ENCODE results near the gene NMT1.

NMT1 gene

GRCh38 chr17:45138911-45139532 lies 77.9 kb downstream of the NMT1 start:
- DNase-seq: no peak

DNA sequence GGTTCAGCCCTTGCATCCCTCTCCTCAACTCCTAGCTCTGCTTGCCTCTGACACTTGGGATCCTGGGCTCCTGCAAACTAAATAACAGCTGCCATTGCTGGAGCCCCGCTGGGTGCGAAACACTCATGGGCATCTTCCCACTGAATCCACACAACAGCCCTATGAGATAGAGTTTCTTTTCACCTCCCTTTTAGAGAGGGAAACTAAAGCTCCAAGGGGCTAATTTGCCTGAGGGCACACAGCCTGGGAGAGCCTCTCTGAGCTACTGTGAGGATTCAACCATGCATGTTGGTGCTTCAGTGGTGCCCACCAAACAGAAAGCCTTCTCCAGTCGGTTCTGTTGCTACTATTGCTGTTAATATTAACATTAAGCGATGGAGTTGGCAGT lies 78.4 kb downstream of the NMT1 start:
- no peak for DNase-seq

DNA sequence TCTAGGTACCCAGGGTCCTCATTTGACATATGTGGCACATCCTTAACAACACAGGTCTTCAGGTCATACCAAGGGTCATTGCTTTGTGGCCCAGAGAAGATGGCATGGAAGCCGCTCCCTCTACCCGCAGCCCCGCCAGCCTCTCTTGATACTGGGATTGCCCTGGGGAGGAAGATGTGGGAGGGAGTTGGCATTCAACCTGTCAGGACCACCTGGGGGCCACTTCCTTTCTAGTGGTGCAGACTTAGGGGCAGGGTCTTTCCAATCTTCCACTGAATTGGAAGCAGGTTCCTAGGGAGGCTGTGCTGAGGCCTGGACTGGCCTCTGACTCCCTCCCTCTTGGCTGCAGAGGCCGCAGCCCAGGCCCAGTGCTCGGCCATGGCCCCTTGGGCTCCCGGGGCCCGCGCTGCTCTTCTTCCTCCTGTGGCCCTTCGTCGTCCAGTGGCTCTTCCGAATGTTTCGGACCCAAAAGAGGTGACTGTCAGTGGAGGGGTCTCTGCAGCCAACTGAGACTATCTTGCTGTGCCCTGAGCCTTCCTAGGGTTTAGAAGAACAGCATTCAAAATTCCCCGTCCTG lies 82.1 kb downstream of the NMT1 start:
- DNase-seq: no peak

DNA sequence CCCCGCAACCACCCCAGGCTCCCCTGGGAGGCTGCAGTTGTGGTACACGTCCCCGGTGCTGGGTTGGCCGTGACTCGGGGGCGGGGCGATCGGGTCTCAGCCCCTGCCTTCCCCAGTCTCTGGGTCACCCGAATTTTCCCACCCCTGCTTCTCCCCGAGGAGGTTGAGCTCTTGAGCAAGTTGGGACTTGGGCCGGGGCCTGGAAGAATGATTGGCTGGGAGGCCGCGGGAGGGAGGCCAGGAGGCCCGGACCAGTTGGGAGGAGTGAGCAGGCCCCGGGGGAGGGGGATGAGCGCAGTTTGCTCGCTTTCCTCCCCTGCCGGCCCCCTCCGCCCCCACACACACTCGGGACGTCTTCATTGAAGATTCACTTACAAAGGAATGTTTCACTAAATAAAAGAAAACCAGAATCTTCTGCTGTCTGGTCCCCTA lies 82.7 kb downstream of the NMT1 start:
- peak; percentile 40 to 44 for DNase-seq

GRCh38 chr17:45144199-45145034 lies 83.3 kb downstream of the NMT1 start:
- DNase-seq: peak; percentile 33 to 53

GRCh38 chr17:45145035-45145389 lies 83.9 kb downstream of the NMT1 start:
- no peak for DNase-seq

DNA sequence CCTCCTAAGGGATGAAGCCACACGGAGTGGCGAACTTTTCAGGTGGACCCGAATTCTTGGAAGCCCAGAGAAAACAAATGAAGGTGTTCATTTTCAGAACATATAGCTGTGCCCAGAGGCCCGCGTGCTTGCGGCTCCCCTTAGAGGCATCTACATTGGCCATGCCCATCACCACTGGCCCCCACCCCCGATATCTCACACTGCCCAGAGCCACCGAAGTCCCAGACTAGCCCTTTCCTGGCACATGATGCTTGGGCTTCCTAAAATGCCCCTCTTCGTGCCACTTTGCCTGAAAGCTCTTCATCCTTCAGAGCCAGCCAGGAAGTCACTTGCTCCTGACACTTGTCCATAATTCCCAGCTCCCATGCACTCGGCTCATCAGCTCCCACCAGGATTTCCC lies 85.0 kb downstream of the NMT1 start:
- DNase-seq: no peak

- DNase-seq: no peak
Measured at GRCh38 chr17:45146592-45146889, 85.4 kb downstream of the NMT1 start.

DNA sequence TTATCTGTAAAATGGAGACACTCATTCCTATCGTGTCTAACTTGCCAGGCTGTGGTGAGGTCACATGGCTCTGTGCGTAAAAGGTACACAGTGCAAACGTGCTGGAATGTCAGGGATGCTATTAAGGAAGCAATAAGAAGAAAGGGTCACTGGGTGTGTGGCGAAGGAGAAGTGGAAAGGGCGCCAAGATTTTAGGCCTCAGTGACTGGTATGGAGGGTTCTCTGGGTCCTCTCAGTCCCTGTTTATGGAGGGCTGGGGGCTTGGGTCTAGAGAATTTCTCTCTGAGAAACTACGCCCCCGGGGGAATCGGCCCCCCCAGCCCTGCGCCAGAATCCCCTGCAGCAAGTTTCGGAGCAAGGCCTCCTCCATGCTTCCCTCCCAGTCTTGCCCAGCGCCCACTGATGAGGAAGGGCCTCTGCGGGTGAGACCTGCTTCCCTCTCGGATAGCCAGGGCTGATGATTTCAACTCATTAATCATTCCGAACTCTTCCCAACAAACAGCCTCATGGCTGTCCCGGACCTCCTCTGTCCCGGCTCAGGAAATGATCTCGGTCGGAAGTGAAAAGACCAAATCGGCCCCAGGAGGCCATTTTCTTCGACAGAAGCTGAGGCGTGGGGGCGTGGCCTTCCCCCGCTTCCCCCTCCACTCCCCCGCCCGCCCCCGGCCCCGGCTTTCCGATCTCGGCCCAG lies 85.9 kb downstream of the NMT1 start:
- no peak for DNase-seq

- peak; percentile 82 to 83 for DNase-seq
Measured at GRCh38 chr17:45147581-45148182, 86.6 kb downstream of the NMT1 start.

DNA sequence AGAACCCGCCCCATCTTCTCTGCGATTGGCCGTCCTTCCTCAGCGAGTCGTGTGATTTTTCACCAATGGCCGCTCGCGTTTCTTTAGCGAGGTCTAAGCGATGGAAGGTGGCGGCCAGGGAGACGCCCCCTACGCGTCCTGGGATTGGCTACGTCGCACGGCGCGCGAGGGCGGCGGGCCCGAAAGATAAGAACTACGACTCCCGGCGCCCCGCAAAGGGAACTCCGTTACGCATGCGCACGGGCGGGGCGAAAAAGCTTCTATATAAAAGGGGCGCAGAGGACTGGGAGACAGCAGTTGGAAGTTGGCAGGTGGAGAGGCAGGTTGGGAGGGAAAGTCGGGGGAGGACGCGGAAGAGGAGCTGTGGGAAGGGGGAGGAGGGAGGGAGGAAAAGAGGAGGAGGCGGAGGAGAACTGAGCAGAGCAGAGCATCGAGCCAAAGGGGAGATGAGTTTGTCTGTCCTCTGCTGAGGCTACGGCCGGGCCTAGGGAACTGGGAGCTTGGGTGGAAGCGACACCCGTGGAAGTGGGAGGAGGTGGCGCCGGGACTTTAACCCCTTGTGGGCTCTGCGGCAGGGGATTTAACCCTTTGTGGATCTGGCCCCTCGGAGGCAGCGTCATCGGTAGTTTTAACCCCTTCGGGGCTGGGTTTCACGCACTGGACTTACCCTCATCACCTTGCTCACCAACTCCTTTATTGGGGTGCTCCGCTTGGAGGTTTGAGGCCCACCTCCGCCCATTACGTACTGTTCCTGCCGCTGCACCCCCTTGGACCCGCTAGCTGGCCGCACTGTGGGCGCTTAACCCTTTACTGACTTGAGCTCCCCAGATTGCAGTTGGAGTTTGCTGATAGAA lies 87.3 kb downstream of the NMT1 start, which contains the start of gene HEXIM1:
Gene HEXIM1 (plus strand): TSS at position 293 of the 854 bp plus-strand sequence. CDS start 716 bp downstream, outside the sequence.
- DNase-seq: peak; percentile 98 to 99

GRCh38 chr17:45149037-45149668 lies 88.0 kb downstream of the NMT1 start:
- DNase-seq: peak; percentile 78

DNA sequence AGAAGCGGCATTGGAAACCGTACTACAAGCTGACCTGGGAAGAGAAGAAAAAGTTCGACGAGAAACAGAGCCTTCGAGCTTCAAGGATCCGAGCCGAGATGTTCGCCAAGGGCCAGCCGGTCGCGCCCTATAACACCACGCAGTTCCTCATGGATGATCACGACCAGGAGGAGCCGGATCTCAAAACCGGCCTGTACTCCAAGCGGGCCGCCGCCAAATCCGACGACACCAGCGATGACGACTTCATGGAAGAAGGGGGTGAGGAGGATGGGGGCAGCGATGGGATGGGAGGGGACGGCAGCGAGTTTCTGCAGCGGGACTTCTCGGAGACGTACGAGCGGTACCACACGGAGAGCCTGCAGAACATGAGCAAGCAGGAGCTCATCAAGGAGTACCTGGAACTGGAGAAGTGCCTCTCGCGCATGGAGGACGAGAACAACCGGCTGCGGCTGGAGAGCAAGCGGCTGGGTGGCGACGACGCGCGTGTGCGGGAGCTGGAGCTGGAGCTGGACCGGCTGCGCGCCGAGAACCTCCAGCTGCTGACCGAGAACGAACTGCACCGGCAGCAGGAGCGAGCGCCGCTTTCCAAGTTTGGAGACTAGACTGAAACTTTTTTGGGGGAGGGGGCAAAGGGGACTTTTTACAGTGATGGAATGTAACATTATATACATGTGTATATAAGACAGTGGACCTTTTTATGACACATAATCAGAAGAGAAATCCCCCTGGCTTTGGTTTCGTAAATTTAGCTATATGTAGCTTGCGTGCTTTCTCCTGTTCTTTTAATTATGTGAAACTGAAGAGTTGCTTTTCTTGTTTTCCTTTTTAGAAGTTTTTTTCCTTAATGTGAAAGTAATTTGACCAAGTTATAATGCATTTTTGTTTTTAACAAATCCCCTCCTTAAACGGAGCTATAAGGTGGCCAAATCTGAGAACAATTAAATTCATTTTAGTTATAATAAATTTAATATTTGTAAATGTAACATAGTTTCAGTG lies 88.8 kb downstream of the NMT1 start:
- DNase-seq: peak; percentile 54 to 59

DNA sequence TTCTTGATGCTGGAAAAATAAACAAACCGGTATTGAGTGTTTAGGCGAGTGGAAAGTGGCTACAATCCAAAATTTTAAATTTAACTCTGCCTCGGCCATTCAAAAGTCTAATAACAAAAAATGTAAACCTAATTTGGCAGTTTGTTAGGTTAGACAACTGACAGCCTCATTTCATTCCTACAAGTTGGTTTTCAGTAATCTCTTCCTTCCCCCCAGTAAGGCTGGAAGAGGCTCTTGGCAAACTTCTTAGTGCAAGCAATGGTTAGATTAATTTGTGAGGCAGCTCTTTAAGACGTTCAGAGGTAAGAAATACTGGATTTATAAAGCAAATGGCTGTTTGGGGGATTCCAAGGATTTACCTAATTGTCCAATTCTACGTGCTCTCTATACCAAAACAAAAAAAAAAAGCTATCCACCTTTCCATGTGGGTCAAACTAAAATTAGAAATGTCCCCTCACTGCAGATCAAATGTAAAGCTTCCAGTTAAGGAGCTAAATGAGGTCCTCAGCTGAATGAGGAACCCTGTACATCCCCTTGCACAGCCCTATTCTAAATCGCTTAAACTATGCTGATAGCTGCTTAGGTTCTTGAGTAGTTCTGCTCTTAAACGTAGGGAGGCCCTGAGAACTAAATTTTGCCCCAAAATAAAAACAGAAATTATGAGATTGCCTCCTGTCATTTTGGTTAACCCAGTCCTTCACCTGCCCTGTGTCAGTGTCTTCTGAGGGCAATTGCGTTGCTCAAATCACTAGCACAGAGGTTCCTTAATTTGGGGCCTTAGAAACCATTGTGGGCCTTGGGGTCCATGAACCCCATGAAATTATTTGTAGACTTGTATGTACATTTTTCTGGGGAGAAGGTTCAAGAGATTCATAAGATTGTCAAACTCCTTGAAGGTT lies 90.0 kb downstream of the NMT1 start:
- DNase-seq: no peak

GRCh38 chr17:45155029-45155428 lies 93.9 kb downstream of the NMT1 start:
- DNase-seq: no peak

DNA sequence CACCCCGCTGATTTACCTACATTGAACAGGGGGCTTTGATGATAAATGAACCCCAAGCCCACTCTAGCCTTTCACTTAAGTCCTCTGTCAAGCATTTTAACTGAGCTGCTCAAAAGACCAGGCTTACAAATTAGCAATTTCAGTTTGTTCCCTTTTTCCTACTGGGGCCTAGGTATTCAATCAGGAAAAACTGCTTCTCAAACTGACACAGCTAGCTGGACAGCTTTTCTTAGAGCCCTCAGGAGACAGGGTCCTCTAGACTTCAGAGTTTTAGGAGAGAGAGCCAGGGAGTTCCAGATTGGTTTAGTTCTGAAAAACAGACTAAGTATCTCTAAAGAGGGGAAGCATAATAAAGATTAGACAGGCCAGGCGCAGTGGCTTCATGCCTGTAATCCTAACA lies 94.4 kb downstream of the NMT1 start:
- DNase-seq: no peak

GRCh38 chr17:45156242-45156641 lies 95.1 kb downstream of the NMT1 start:
- no peak for DNase-seq

Measured in stimulated activated CD4-positive, alpha-beta T cell treated with anti-CD3 and anti-CD28 coated beads, Interleukin-2, amount 100 ng/mL, for 24 hours (primary cell).